Tibial artery (tissue), 4 donors: ENCODE measurements around the gene DSC1.

Experiments used
- DNase-seq, 2 donors: peaks; one replicate each; pipeline ENCODE4 v3.0.0-alpha.2; 2019
- H3K27ac ChIP-seq, 2 donors: fragments of 200-600 bp; sonication (generic) in 1 of 2; 1 replicate in 1 of 2; 2 replicates in 1 of 2; pipeline ENCODE4 v1.5.1; 2018 to 2019; ENCODE audit warnings: mild to moderate bottlenecking in 1 of 2
- H3K27me3 ChIP-seq, 2 donors: fragments of 200-600 bp; sonication (generic) in 1 of 2; one replicate each; pipeline versions ENCODE4 v1.5.1 to v1.6.0; 2016 to 2019
- H3K36me3 ChIP-seq, 3 donors: fragments of 200-600 bp; sonication (generic) in 2 of 3; one replicate each; pipeline ENCODE4 v1.5.1; 2016 to 2019; ENCODE audit warnings: mild to moderate bottlenecking in 2 of 3
- H3K4me1 ChIP-seq, 4 donors: fragments of 200-600 bp; sonication (generic) in 2 of 4; 1 replicate in 3 of 4; 2 replicates in 1 of 4; pipeline ENCODE4 v1.5.1; 2016 to 2019
- H3K4me3 ChIP-seq, 2 donors: fragments of 200-600 bp; sonication (generic) in 1 of 2; 1 replicate in 1 of 2; 2 replicates in 1 of 2; pipeline ENCODE4 v1.5.1; 2018 to 2019; ENCODE audit warnings: mild to moderate bottlenecking in 2 of 2
- H3K9me3 ChIP-seq, 3 donors: fragments of 200-600 bp; sonication (generic) in 1 of 3; one replicate each; pipeline ENCODE4 v1.5.1; 2016 to 2019
- CTCF ChIP-seq, 2 experiments: fragments of 200-600 bp in 1 of 2; fragments of 450-650 bp in 1 of 2; IDR thresholded peaks; one replicate each; pipeline ENCODE4 v1.5.1; 2017 to 2019; ENCODE audit warnings: antibody characterized with exemption in 2 of 2, mild to moderate bottlenecking in 1 of 2, moderate library complexity in 1 of 2
- intact Hi-C: fragments of 100-400 bp; cut with DNase I; formaldehyde crosslinking; loops from one replicate; pipeline ENCODE4 v1.15.0; 2023; ENCODE audit warnings: low total_unique reads

The DSC1 gene

GRCh38 chr18:31162825-31163435, at the start of gene DSC1:
DSC1 (minus strand) TSS chr18:31162856; CDS start chr18:31162594, 262 bp downstream.
- TF ChIP-seq CTCF (IDR thresholded peaks at IDR 0.05), result no peak
- DNase-seq, result no peak

GRCh38 chr18:31211047-31211446, 48.4 kb upstream of the DSC1 start:
- Histone ChIP-seq H3K9me3 (no peaks in the 10 kb centered on the region), H3K4me1 (peaks cover 0 to 14% (median 5%) of the 10 kb centered on the region in 4 donors), H3K36me3 (no peaks in the 10 kb centered on the region), H3K27me3 (no peaks in the 10 kb centered on the region), H3K27ac (no peak overlapping the region), H3K4me3 (no peak overlapping the region)
- TF ChIP-seq CTCF (IDR thresholded peaks at IDR 0.05), result no peak
- intact Hi-C loops, result no loop called here
- DNase-seq, result no peak

More at GRCh38 chr18:31162825-31163435, at the start of gene DSC1:
- Histone ChIP-seq H3K4me1 (peaks cover 0 to 6% (median 0%) of the 10 kb centered on the region in 4 donors), H3K4me3 (no peak within 1 kb of the TSS), H3K27me3 (no peaks in the 10 kb centered on the region), H3K27ac (no peak within 1 kb of the TSS), H3K36me3 (no peaks in the 10 kb centered on the region), H3K9me3 (no peaks in the 10 kb centered on the region)
- intact Hi-C loops, result no loop called here

GRCh38 chr18:31209041-31209440, 46.4 kb upstream of the DSC1 start:
- TF ChIP-seq CTCF (IDR thresholded peaks at IDR 0.05), result no peak
- Histone ChIP-seq H3K9me3 (no peaks in the 10 kb centered on the region), H3K4me3 (no peak overlapping the region), H3K36me3 (no peaks in the 10 kb centered on the region), H3K27ac (no peak overlapping the region), H3K4me1 (peaks cover 0 to 14% (median 5%) of the 10 kb centered on the region in 4 donors), H3K27me3 (no peaks in the 10 kb centered on the region)
- intact Hi-C loops, result no loop called here
- DNase-seq, result no peak

GRCh38 chr18:31207391-31207790, 44.7 kb upstream of the DSC1 start:
- intact Hi-C loops, result no loop called here
- Histone ChIP-seq H3K27me3 (no peaks in the 10 kb centered on the region), H3K4me1 (peaks cover 0 to 14% (median 5%) of the 10 kb centered on the region in 4 donors), H3K27ac (no peak overlapping the region), H3K9me3 (no peaks in the 10 kb centered on the region), H3K4me3 (no peak overlapping the region), H3K36me3 (no peaks in the 10 kb centered on the region)
- TF ChIP-seq CTCF (IDR thresholded peaks at IDR 0.05), result no peak
- DNase-seq, result no peak

- H3K9me3 ChIP-seq, result no peaks in the 10 kb centered on the region
- peak; percentile 28 to 33 for TF ChIP-seq CTCF (IDR thresholded peaks at IDR 0.05)
- DNase-seq, result peak; percentile 45 to 84
- no peak overlapping the region for H3K4me3 ChIP-seq
- peaks cover 0 to 14% (median 5%) of the 10 kb centered on the region in 4 donors for H3K4me1 ChIP-seq
- H3K27me3 ChIP-seq, result no peaks in the 10 kb centered on the region
- intact Hi-C loops, result no loop called here
- H3K27ac ChIP-seq, result no peak overlapping the region
- no peaks in the 10 kb centered on the region for H3K36me3 ChIP-seq
These were observed 44.2 kb upstream of the DSC1 start for GRCh38 chr18:31206787-31207381.
